Muscle of back (tissue), 11 donors: ENCODE results near the gene YY1. TPM values are rescaled to one million over a fixed set of nuclear protein-coding genes. Genes with fewer than 3 reads are reported as not detected.
"Not testable (repeated sequence)": the region's sequence is repeated elsewhere in the genome, so short reads cannot be mapped to it uniquely, and the experiment has no call there.

Experiments
- DNase-seq, 3 donors: peaks; one replicate each; pipeline versions ENCODE4 v3.0.0 to v3.0.0-alpha.2; 2013
- polyA plus RNA-seq, 10 donors: library from polyadenylated mRNA; unstranded; fragments of 120-200 nt; gene quantifications; one replicate each; pipeline ENCODE4 v1.2.1, GENCODE V29; 2013; ENCODE audit not compliant: insufficient read length in 10 of 10

YY1 gene
- polyA plus RNA-seq, 10 donors: 62.4 to 90.3 (median 75.2) TPM

- DNase-seq: no peak
Measured at GRCh38 chr14:100294963-100295330, 56.0 kb downstream of the YY1 start.

- DNase-seq: no peak
Measured at GRCh38 chr14:100295376-100296105, 56.6 kb downstream of the YY1 start.

DNA sequence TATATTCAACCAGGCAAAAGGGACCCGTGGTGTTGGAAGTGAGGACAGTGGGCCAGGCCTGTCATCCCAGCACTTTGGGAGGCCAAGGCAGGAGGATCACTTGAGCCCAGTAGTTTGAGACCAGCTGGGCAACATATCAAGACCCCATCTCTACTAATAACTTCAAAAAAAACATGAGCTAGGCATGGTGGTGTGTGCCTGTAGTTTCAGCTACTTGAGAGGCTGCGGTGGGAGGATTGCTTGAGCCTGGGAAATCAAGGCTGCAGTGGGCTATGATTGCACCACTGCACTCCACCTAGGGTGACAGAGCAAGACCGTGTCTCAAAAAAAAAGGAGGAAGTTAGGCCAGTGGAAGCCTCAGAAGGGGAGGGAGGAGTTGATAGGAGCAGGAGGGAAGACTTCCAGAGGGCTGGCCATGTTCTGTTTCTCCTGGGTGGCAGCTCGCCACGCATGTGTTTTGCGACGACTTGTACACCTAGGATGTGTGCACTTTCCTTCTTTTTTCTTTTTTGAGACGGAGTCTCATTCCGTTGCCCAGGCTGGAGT, 57.2 kb downstream of the YY1 start:
- no peak for DNase-seq

GRCh38 chr14:100296729-100297128, 57.8 kb downstream of the YY1 start:
- not testable (repeated sequence) for DNase-seq

DNA sequence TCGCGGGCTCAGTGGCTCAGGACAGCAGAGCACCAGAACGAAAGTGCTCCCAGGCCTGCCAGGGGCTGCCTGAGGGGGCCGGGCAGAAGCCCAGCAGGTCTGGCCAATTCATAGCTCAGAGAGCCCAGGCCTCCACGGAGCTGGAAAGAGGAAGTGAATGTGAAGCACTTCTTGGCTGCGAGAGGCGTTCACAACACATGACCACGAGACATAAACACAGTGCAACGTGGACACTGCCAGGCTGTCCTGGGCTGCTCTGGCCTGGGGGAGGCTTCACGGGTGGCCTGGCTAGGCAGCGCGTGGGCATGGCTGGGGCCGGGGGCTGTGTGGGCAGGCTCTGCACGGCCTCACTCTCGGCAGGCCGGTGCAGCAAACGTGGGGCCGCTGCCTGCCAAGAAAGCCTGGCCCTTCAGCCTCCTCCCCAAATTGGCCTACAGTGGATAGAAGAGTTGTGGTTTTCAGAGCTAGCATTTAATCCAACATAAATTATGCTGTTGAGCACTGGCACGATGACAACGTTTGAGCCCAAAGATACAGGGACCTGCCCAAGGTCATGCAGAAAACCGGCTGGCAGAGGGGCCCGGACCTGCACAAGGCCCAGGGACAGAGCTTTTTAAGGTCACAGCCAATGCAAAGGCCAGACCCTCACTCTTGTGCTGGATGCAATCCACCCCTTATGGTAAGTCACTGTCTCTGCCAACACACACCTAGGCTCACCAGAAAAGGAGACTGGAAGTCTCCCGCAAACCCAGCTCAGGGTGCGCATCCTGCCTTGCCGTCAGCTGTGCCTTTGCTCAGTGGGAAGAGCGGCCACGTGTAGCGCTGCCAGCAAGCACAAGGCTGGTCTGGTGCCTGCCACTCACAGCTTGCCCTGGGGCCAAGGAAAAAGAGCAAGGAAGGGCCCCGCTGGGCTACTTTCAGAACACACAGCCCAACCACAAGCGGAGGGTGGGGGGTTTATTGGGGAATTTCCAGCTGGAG, 58.7 kb downstream of the YY1 start:
- DNase-seq: peak; percentile 42 to 92 (median 81)

GRCh38 chr14:100298551-100299237, 59.8 kb downstream of the YY1 start:
- DNase-seq: no peak

- no peak for DNase-seq
Measured at GRCh38 chr14:100299238-100299560, 60.3 kb downstream of the YY1 start.

GRCh38 chr14:100302616-100303015, 63.7 kb downstream of the YY1 start:
- DNase-seq: no peak

DNA sequence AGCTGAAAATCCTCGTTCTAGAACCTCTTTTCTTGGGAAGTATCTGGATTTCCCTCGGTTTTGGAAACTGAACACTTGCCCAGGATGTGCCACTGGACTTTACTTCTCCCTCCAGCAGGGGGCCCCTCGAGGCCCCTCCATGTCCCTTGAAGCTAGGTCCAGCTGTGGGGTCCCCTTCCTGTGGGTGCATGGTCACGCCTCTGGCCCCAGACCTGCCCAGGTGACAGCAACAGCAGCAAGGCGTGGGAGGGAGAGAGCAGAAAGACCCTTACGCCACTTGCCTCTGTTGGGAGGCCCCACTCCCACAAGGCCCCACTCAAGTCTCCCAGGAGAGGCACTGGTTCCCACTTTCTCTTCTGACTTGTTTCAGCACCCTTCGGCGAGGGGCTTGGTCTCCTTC, 64.2 kb downstream of the YY1 start:
- no peak for DNase-seq

GRCh38 chr14:100303925-100304324, 65.0 kb downstream of the YY1 start:
- DNase-seq: no peak

- DNase-seq: peak in 1 of 3 donors; percentile 58
Measured at GRCh38 chr14:100304825-100305323, 65.9 kb downstream of the YY1 start.

DNA sequence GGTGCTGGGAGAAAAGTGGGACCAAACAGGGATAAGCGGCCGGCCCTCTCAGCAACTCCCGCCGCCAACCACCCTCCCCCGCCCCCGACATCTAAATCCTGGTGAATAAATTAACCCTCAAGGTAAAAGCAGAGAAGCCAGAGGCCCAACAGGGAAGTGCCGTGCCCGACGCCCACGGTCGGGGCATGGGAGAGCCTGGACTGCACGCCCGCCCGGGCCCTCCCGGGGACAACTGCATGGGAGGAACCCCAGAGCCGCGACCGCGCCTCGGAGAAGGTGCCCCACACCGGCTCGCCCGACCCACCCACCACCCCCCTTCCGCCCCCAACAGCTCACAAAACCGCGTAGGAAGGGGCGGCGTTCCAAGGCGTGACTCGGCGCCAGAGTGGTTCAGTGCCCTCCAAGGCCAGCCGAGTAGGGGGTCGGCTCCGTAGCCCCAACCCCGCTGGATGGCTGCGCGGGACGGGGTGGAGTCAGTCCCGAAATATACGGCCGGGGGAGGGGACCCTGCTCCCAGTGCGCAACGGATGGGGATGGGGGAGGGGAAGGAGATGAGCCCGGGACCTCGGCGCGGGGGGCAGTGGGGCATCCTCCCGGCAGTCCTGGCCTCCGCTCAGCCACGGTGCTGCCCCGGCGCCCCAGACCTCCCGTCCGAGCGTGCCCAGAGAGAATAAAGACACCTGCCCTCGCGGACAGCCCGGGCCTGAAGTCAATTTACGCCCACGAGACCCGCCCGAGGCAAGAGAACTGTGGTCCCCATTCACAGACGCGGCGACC, 66.6 kb downstream of the YY1 start:
- peak in 1 of 3 donors; percentile 50 for DNase-seq

DNA sequence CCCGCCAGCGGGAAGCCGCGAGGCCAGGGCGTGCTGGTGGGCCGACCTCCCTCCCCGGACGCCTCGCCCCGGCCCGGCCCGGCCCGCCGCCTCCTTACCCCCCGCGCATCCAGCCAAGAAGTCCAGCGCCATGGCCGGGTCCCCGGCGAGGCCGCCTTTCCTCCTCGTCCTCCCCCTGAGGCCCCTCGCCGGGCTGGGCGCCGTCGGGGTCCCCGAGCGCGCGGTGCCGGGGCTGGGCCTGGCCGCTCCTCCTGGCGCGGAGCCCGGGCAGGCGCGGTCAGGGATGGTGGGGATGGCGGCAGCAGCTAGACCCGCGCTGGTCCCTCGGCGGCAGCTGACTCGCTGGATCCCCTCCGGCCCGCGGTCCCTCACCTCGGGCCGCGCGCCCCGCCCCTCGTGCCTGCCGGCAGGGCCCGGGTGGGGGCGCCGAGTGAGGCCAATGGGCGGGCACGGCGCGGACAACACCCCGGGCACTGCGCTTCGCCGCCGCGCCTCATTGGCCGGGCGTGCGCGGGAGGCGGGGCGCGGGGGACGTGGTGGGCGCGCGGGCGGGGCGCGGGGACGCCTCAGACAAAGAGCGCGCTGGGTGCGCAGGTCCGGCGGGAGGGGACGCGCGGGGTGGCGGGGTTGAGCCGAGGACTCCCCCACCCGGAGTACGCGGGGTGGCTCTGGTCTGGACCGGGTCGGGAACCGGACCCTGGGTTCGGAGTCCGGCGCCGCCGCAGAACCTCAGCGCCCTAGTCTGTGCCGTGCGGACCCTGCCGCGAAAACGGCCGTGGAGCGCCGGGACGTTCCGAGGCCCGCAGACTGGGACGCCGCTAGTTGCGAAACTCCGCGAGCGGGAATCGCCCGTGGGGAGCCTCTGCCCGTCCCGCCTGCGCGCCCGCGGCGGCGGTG, 67.4 kb downstream of the YY1 start, which contains the start of gene SLC25A29:
Gene SLC25A29 (minus strand): TSS at position 344 of the 897 bp plus-strand sequence. CDS start 212 bp downstream, at position 132.
- DNase-seq: peak; percentile 87 to 95 (median 90)

DNA sequence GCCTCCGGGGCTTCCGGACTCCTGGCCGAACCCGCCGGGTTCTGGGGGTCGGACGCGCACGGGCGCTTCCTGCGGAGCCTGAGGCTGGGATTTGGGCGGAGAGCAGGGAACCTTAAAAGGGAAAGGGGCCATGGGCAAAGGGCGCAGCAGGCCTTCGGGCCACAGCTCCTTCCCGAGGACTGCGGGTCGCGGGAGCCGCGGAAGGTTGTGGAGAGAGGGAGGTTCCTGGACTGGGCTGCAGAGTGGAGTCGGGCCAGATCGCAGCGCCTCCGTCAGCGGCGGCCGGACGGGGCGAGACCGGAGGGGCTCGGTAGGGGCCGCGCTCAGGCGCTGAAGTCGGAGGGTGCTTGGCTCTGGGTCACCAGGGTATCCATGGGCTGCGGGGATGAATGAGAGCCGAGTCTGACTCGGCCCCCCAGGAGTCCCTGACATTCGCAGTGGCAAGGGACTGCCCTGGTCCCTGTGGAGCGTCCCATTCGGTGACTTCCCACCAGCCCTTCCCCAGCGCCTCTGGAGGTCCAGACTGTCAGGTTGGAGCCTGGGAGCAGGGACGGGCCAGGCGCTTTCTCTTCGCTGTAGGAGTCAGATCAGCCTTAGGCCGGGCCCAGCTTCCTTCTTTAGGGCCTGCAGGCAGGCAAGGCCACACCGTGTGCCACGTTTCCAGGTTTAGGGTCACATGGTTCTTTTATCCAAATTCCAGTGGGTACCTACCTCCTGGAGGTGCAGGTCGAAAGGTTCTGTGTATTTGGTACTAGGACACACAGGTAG, 68.2 kb downstream of the YY1 start:
- peak in 1 of 3 donors; percentile 40 for DNase-seq

DNA sequence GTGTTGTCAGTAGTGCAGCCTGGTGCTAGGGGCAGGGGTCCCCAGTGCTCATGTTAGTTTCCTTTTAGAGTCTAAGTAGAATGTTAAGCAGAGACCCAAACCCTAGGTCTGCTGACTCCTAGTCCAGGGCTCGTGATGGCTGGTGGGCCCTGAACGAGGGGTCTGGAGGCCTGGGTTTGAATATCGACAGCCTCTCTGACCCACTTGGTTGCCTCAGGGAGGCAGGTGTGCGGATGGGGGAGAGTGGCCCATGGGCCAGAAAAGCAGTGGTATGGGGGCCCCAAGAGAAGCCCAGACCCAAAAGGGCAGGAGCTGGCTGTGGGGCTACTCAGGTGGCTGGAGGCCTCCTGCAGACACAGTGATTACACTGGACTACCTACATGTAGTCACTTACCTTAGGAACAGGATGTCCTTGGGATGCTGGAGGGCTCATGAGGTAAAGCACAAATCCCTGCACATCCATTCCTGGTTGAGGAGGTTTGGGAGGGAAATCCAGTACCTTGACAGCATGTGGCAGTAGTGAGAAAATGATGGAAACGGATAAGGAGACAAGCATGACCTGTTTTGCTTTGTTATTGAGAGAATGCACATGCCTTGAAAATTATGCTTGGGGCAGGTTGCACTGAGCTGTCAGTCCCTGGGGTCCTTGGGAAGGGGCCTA, 69.0 kb downstream of the YY1 start:
- no peak for DNase-seq

GRCh38 chr14:100308427-100308792, 69.5 kb downstream of the YY1 start:
- not testable (repeated sequence) for DNase-seq

DNA sequence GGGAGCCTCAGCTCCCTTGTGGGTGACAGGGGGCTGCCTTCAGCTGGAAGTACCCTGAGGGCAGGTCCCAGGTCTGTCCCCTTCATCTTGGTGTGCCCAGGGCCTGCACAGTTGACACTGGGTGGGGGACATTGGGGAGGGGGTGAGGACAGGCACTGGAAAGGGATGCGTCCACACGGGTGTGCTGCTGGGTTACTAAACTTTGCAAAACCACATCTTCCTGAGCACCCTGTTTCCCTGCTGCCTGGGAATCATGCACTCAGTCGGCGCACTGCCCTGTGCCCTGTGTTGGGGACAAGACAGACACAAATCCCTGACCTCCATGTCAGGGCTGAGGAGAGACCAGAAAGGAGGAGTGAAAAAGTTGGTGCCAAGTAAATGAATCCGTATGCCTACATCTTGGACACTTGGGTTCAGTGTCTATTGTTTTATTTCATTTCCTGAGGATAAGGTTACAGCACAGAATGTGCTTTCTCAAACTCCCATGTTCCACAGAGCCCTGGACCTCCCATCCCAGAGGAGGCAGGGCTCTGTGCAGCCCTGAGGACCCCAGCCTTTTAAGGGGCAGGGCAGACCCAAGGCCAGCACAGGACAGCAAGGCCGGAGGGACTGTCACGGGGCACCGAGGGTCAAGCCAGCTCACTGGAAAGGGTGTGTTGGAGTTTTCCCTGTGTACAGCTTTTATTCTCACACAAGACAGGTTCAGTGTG, 70.2 kb downstream of the YY1 start:
- no peak for DNase-seq
